Panc1 (cell line): ENCODE measurements around the gene SMOC2.

Experiments
- POLR2AphosphoS5 ChIP-seq: IDR thresholded peaks from 2 replicates; pipeline ENCODE4 v1.6.1; 2012; ENCODE audit warnings: mild to moderate bottlenecking, low read depth, low read length, moderate library complexity
- TF ChIP-seq, protein P1 (sequence below): fragments of 450-650 bp; IDR thresholded peaks from 2 replicates; pipeline ENCODE4 v1.5.1; 2017; ENCODE audit warnings: mild to moderate bottlenecking

- TF ChIP-seq, protein P1, sequence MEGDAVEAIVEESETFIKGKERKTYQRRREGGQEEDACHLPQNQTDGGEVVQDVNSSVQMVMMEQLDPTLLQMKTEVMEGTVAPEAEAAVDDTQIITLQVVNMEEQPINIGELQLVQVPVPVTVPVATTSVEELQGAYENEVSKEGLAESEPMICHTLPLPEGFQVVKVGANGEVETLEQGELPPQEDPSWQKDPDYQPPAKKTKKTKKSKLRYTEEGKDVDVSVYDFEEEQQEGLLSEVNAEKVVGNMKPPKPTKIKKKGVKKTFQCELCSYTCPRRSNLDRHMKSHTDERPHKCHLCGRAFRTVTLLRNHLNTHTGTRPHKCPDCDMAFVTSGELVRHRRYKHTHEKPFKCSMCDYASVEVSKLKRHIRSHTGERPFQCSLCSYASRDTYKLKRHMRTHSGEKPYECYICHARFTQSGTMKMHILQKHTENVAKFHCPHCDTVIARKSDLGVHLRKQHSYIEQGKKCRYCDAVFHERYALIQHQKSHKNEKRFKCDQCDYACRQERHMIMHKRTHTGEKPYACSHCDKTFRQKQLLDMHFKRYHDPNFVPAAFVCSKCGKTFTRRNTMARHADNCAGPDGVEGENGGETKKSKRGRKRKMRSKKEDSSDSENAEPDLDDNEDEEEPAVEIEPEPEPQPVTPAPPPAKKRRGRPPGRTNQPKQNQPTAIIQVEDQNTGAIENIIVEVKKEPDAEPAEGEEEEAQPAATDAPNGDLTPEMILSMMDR = no peak
- TF ChIP-seq POLR2AphosphoS5 = no peak
These were observed 53.0 kb downstream of the SMOC2 start for GRCh38 chr6:168493976-168494375.
